ENCODE measurements around the gene GTF2B.

GRCh38 chr1:88891318-88891950 is at the start of gene GTF2B:
- TF ChIP-seq CTCF (IDR thresholded peaks at IDR 0.05; ENCODE audit: low read depth, low read length, poor library complexity, severe bottlenecking) (no peak), EZH2phosphoT487 (IDR thresholded peaks at IDR 0.05; ENCODE audit: borderline replicate concordance, low read length) (no peak)
